ENCODE data around the gene ATP8A2. TPM values are rescaled to one million over a fixed set of nuclear protein-coding genes. Genes with fewer than 3 reads are reported as not detected.

ATP8A2 gene
- total RNA-seq, 2 experiments from 2014 or later, result not detected

- no peak for TF ChIP-seq EZH2phosphoT487 (IDR thresholded peaks at IDR 0.05; ENCODE audit: borderline replicate concordance, low read depth, low read length)
- no peak for TF ChIP-seq CTCF (conservative IDR thresholded peaks at IDR 0.05; ENCODE audit: low read length)
- no TSS peak for BruUV-seq (replicated peaks)
- intact Hi-C loops (cut with micrococcal nuclease; ENCODE audit: unreplicated experiment), result no loop called here
Measured at GRCh38 chr13:25966086-25966485, 594.3 kb downstream of the ATP8A2 start.

GRCh38 chr13:25967144-25967543 is 595.4 kb downstream of the ATP8A2 start:
- DNase-seq (ENCODE audit: low spot score), result no peak
- TF ChIP-seq CTCF (conservative IDR thresholded peaks at IDR 0.05; ENCODE audit: low read length) (no peak), EZH2phosphoT487 (IDR thresholded peaks at IDR 0.05; ENCODE audit: borderline replicate concordance, low read depth, low read length) (no peak)
- Histone ChIP-seq H3K4me2 (ENCODE audit: low read length) (no peak overlapping the region), H4K20me1 (ENCODE audit: insufficient read depth, low read length) (no peaks in the 10 kb centered on the region), H2AFZ (ENCODE audit: low read length) (no peak overlapping the region), H3K27ac (ENCODE audit: low read depth, low read length, poor library complexity, severe bottlenecking) (no peak overlapping the region), H3K36me3 (ENCODE audit: insufficient read depth, low read length) (no peaks in the 10 kb centered on the region), H3K4me3 (ENCODE audit: low read depth, low read length, poor library complexity, severe bottlenecking) (no peak overlapping the region), H3K9me3 (ENCODE audit: low read length) (no peaks in the 10 kb centered on the region), H3K4me1 (ENCODE audit: insufficient read depth, low read length, poor library complexity, severe bottlenecking) (no peaks in the 10 kb centered on the region), H3K9me2 (ENCODE audit: insufficient read depth, low read length) (no peaks in the 10 kb centered on the region), H3K79me2 (ENCODE audit: insufficient read depth, low read depth, low read length) (no peaks in the 10 kb centered on the region)
- intact Hi-C loops (cut with micrococcal nuclease; ENCODE audit: unreplicated experiment), result no loop called here
- BruUV-seq (replicated peaks), result no TSS peak
- ChIA-PET POLR2A (no interaction called here), CTCF (ENCODE audit: unreplicated experiment) (no interaction called here)

More at GRCh38 chr13:25966086-25966485, 594.3 kb downstream of the ATP8A2 start:
- no peak overlapping the region for H3K27ac ChIP-seq (ENCODE audit: low read depth, low read length, poor library complexity, severe bottlenecking)
- no peaks in the 10 kb centered on the region for H3K4me1 ChIP-seq (ENCODE audit: insufficient read depth, low read length, poor library complexity, severe bottlenecking)
- CTCF ChIA-PET (ENCODE audit: unreplicated experiment), result no interaction called here
- no peaks in the 10 kb centered on the region for H3K36me3 ChIP-seq (ENCODE audit: insufficient read depth, low read length)
- POLR2A ChIA-PET, result interaction anchor here (0.5 to 0.6 kb wide), 2 partner anchors 141 to 679 kb away, joined by 3 read pairs; partner anchors contain the start of gene MTMR6
- no peak overlapping the region for H3K4me2 ChIP-seq (ENCODE audit: low read length)
- no peak for DNase-seq (ENCODE audit: low spot score)
- no peaks in the 10 kb centered on the region for H3K9me2 ChIP-seq (ENCODE audit: insufficient read depth, low read length)
- H3K79me2 ChIP-seq (ENCODE audit: insufficient read depth, low read depth, low read length), result no peaks in the 10 kb centered on the region
- no peaks in the 10 kb centered on the region for H4K20me1 ChIP-seq (ENCODE audit: insufficient read depth, low read length)
- no peak overlapping the region for H2AFZ ChIP-seq (ENCODE audit: low read length)
- H3K4me3 ChIP-seq (ENCODE audit: low read depth, low read length, poor library complexity, severe bottlenecking), result no peak overlapping the region
- no peaks in the 10 kb centered on the region for H3K9me3 ChIP-seq (ENCODE audit: low read length)

- intact Hi-C loops (cut with micrococcal nuclease; ENCODE audit: unreplicated experiment), result no loop called here
- no peak overlapping the region for H3K4me2 ChIP-seq (ENCODE audit: low read length)
- POLR2A ChIA-PET, result no interaction called here
Measured at GRCh38 chr13:25971047-25971446, 599.3 kb downstream of the ATP8A2 start.

More at GRCh38 chr13:25971047-25971446, 599.3 kb downstream of the ATP8A2 start:
- H3K9me2 ChIP-seq (ENCODE audit: insufficient read depth, low read length), result no peaks in the 10 kb centered on the region
- no peak overlapping the region for H2AFZ ChIP-seq (ENCODE audit: low read length)
- H3K9me3 ChIP-seq (ENCODE audit: low read length), result no peaks in the 10 kb centered on the region
- no peak overlapping the region for H3K27ac ChIP-seq (ENCODE audit: low read depth, low read length, poor library complexity, severe bottlenecking)
- BruUV-seq (replicated peaks), result no TSS peak
- no peaks in the 10 kb centered on the region for H3K79me2 ChIP-seq (ENCODE audit: insufficient read depth, low read depth, low read length)
- H3K36me3 ChIP-seq (ENCODE audit: insufficient read depth, low read length), result no peaks in the 10 kb centered on the region
- no peaks in the 10 kb centered on the region for H3K4me1 ChIP-seq (ENCODE audit: insufficient read depth, low read length, poor library complexity, severe bottlenecking)
- DNase-seq (ENCODE audit: low spot score), result no peak
- CTCF ChIA-PET (ENCODE audit: unreplicated experiment), result no interaction called here
- no peaks in the 10 kb centered on the region for H4K20me1 ChIP-seq (ENCODE audit: insufficient read depth, low read length)
- H3K4me3 ChIP-seq (ENCODE audit: low read depth, low read length, poor library complexity, severe bottlenecking), result no peak overlapping the region
- TF ChIP-seq EZH2phosphoT487 (IDR thresholded peaks at IDR 0.05; ENCODE audit: borderline replicate concordance, low read depth, low read length), result no peak
- no peak for TF ChIP-seq CTCF (conservative IDR thresholded peaks at IDR 0.05; ENCODE audit: low read length)

Measured in OCI-LY7 (cell line).